Measurements from ENCODE around the gene CD300E. TPM values are rescaled to one million over a fixed set of nuclear protein-coding genes. Genes with fewer than 3 reads are reported as not detected.
A peak's percentile ranks its signal among the peaks of the same experiment; 100 is the strongest.
"Not testable (repeated sequence)": the region's sequence is repeated elsewhere in the genome, so short reads cannot be mapped to it uniquely, and the experiment has no call there.

The CD300E gene
- total RNA-seq, 1 donor from 2014 or later = 0.12 TPM

- ATAC-seq = no peak
Observed at GRCh38 chr17:74598346-74599022, 25.1 kb downstream of the CD300E start.

- ATAC-seq = no peak
Observed at GRCh38 chr17:74597069-74597790, 26.3 kb downstream of the CD300E start.

DNA sequence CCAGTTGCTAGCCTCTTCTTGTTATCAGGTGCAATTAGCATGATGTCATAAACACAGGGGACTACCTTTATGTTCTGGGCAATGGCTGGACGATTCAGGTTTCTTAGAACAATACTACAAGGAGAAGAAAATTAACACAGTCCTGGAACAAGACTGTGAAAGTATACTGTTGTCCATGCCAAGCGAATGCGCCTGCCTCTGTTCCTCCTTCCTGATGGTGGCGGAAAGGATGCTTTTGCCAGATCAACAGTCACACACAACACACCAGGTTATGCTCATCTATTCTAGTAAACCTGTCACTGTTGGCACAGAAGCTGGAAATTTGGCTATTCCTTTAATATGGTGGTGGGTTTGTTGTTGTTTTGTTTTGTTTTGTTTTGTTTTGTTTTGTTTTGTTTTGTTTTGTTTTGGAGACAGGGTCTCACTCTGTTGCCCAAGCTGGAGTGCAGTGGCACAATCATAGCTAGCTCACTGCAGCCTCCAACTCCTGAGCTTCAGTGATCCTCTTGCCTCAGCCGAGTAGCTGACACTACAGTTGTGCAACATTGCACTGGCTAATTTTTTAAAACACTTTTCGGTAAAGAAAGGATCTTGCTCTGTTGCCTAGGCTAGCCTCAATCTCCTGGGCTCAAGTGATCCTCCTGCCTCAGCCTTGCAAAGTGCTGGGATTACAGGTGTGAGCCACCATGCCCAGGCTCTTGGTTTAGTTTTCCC is 28.3 kb downstream of the CD300E start:
- ATAC-seq = no peak

DNA sequence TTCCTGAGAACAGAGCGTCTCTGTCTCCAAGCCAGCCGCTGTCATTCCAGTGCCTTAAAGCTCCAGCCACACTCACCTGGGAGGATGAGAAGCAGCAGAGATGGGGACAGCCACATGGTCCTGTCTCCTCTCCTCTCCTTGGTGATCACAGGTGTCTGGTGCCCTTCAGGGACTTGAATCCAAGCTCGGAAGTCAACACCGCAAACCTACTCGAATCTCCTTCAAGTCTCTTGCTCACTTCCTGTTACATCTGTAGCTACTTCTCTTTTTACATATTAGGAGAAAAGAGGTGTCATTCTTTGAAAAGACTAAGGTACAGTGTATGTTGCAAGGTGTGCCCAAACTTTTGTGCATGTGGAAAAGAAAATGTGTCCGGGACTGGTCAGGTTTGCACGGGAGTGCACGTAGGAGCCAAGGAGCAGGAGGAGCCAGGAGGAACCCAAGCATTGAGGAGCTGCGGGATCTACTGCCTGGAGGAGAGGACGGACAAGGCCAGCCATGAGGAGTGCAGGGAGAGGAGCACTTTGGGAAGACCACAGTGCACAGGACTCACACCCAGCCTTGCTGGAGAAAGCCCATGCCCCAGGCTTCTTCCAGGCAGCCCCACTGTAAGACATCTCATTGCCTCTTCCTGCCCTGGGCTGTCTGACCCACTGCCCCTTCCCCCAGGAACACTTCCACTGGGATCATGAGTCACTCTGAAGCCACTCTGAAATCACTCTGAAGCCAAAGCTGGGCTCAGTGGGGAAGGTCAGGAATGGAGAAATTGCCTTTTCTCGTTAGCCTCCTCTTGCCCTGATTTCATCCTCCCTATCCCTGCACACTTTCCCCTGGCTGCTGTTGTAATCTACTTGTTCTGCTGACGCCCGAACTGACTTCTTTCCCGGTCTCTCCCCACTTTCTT is 31.2 kb downstream of the CD300E start, which contains the start of gene CD300LD:
Gene CD300LD, minus strand, starts transcription at position 197 of the 904 bp plus-strand sequence. Its CDS starts 81 bp downstream, at position 116.
- no peak for ATAC-seq

- ATAC-seq = no peak
Observed at GRCh38 chr17:74591503-74591902, 32.0 kb downstream of the CD300E start.

DNA sequence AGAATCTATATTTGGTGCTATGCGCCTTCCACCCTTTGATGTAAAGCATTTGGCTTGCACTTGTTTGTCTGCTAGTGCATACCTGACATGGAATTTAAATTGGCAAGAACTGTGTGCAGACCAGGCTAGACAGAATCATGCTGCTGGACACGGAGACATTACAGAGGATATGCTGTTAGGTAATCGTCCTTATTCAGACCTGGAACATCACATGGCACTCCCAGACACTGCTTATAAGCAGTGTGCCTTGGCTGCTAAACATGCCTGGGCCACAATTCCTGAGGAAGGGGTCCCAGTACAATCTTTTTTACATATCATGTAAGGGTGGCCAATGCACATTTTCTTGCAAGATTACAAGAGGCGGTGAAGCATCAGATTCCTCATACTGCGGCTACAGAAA is 37.8 kb downstream of the CD300E start:
- no peak for ATAC-seq

DNA sequence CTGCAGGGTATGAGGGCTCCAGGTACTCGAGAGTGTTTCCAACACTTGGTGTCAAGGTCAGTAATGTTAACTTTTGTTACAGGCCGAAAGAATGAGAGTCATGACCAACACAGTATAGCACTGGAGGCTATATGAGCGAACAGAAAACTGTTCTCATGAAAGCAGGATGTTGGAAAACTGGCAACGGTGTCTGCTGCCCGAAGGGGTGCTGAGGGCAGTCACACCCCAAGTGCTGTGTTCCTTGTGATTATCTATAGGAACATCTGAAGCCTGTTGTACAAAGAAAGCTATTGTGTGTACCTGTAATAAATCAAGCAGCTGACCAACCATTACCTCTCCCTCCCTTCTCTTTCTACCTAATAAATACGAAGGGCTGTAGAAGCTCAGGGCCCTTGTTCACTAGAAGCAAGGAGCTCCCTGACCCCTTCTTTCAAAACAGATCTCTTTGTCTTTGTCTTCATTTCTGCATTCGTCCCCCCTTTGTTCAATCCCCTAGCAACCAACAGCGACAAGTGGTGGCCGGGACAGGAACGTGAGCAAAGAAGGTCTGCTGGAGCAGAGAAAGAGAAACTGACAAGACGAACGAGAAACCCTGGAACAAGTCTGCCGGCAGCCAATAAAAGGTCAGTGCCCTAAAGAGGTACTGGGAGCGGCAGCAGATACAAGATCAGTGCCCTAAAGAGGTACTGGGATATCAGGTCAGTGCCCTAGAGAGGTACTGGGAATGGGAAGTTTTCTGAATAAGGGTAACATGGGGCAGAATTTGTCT is 39.1 kb downstream of the CD300E start:
- ATAC-seq = peak; percentile 48

- ATAC-seq = peak; percentile 65
Observed at GRCh38 chr17:74582633-74583032, 40.9 kb downstream of the CD300E start.

GRCh38 chr17:74579900-74580299 is 43.6 kb downstream of the CD300E start:
- ATAC-seq = no peak

- no peak for ATAC-seq
Observed at GRCh38 chr17:74578979-74579378, 44.6 kb downstream of the CD300E start.

- ATAC-seq = no peak
Observed at GRCh38 chr17:74574489-74575142, 48.9 kb downstream of the CD300E start.

GRCh38 chr17:74573635-74574034 is 49.9 kb downstream of the CD300E start:
- ATAC-seq = not testable (repeated sequence)

DNA sequence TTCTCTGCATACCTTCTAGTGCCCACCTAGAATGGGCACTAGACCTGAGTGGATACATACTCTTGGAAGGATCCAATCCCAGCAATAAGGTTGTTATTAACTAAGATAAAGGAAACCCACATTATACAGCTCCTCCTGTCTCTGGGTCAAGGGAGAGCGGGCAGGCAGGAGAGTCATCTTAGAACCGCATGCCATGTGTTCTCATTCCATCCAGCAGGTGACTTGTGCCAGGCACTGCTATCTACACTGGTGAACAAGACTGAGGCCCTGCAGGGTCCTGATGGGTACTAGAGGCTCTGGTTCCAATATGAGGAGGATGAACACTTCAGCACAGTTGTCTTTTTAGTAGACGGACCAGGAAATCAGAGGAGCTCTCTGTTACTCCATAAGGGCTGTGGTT is 50.4 kb downstream of the CD300E start:
- no peak for ATAC-seq

- no peak for ATAC-seq
Observed at GRCh38 chr17:74571621-74572270, 51.8 kb downstream of the CD300E start.

DNA sequence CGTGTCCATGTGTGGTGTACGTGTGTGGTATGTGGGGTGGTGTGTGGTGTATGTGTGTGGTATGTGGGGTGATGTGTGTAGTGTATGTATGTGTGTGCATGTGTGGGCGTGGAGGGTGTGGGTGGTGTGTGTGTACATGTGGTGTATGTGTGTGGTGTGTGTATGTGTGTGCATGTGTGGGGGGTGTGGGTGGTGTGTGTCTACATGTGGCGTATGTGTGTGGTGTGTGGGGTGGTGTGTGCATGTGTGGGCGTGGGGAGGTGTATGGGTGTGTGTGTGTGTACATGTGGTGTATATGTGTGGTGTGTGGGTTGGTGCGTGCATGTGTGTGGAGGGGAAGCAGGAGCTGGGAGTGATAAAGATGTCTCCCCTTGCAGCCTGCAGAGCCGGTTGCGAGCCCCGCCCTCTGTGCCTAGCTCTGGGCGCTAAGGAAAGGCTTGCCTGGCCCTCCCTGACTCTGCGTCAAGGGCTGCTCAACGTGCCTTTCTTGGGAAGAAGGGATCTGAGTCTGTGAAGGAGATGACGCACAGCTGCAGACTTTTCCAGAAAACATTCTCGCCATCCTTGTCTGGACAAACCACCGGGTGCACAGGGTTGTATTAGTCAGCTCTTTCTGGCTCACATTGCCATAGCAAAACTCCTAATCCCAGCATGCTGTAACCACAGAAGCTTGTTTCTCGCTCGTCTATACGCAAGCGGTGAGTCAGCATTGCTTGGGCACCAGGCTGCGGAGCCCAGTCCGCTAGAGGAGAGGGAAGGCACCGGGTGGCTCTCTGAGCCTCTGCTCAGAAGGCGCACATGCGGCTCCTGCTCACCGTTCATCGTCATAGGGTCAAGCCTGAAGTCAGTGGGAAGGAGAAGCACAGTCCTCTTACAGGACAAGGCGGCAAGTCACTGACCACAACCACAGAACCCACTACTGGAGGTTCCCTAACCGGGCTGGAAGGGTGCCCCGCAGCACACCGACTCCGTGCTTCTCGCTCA is 54.2 kb downstream of the CD300E start:
- peak; percentile 92 for ATAC-seq

DNA sequence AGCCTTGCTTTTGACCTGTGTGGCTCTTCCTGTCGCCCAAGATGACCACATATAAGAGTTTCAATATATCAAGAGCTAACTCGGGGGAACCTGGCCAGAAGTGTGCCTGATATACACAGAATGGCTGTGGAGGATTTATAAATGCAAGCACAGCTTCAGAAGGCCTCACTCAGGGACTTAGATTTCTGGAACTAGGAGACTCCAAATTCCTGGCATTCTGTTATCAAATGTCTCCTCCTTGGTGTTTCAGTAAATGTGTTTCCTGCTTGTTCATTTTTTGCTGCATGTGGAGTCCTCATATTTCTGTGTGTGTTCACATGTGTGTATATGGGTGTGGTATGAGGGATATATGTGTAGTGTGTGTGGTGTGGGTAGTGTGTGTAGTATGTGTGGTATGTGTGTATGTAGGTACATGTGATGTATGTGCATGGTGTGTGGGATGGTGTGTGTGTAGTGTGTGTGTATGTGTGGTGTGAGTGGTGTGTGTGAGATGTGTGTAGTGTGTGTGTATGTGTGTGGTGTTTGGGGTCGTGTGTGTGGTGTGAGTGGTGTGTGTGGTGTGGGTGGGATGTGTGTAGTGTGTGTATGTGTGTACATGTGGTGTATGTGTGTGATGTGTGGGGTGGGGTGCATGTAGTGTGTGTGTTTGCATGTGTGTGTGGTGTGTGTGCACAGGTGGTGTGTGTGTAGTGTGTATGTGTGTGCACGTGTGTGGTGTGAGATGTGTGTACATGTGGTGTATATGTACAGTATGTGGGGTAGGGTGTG is 55.2 kb downstream of the CD300E start:
- no peak for ATAC-seq

DNA sequence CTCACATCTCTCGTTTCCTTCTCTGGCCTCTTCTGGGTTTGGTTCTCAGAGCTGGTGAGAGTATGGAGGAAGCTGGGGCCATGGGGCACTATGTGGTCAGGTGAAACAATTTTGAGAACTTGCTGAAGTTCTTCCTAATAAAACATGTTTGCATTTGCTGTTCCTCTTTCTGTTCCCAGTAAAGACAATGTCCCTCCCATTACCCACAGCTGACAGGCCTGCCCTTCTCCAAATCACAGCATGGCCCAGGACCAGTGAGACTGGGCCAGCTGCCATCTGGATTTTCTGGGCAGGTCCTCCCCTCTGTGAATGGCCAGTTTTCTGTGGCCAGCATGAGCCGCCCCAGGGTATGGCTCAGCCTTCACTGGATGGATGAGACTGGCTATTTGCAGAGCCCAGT is 56.1 kb downstream of the CD300E start, which contains the start of gene CD300H:
Gene CD300H, minus strand, starts transcription at position 113 of the 400 bp plus-strand sequence.
- ATAC-seq = no peak

DNA sequence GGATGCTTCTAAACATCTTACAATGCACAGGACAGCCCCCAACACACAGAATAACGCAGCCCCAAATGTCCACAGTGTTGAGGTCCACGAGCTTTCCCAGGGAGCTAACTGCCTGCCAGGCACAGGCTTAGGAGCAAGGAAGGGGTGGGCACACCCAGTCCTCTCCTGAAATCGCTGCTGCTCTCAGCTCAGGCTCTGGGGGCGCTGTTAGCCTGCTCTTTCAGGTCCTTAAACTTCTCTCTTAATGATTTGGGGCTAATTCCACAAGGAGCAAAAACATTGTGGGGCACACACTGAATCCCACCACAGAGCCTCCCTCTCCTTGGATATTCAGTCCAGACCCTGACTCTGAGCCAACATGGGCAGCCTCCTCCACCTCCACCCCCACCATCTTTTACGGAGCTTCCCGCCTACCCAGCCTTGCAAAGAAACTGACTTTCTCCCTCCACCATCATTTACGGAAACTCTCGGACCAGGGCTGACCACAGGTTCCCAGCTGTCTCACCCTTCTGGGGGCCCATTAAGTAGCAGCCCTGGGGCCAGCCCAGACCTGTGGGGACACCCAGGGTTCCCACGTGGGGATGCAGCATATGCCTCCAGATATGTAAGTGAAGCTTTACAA is 57.3 kb downstream of the CD300E start:
- no peak for ATAC-seq

Measured in esophagus mucosa (tissue), 1 donor.